CD4-positive, alpha-beta T cell treated with Interferon alpha-2 for 1 hour (primary cell): ENCODE data around the gene ROR2.

Experiments
- DNase-seq, 2 donors: peaks; one replicate each; pipeline ENCODE4 v3.0.0-alpha.2; 2020 to 2022

ROR2 gene

GRCh38 chr9:91948597-91949391 is 1.2 kb downstream of the ROR2 start:
- DNase-seq: peak in 1 of 2 donors; percentile 13

- DNase-seq: no peak
These were observed 1.9 kb downstream of the ROR2 start for GRCh38 chr9:91948101-91948596.

GRCh38 chr9:91946653-91947488 is 3.2 kb downstream of the ROR2 start:
- DNase-seq: no peak

GRCh38 chr9:91946196-91946595 is 3.8 kb downstream of the ROR2 start:
- DNase-seq: no peak

GRCh38 chr9:91945277-91946085 is 4.5 kb downstream of the ROR2 start:
- no peak for DNase-seq

- no peak for DNase-seq
These were observed 5.3 kb downstream of the ROR2 start for GRCh38 chr9:91944711-91945110.

GRCh38 chr9:91943478-91944470 is 6.3 kb downstream of the ROR2 start:
- DNase-seq: no peak

GRCh38 chr9:91942201-91942600 is 7.8 kb downstream of the ROR2 start:
- no peak for DNase-seq

- DNase-seq: no peak
These were observed 10.1 kb downstream of the ROR2 start for GRCh38 chr9:91939978-91940377.

GRCh38 chr9:91937727-91938126 is 12.3 kb downstream of the ROR2 start:
- DNase-seq: no peak

GRCh38 chr9:91937056-91937455 is 13.0 kb downstream of the ROR2 start:
- DNase-seq: no peak

GRCh38 chr9:91935805-91936514 is 14.1 kb downstream of the ROR2 start:
- DNase-seq: no peak

GRCh38 chr9:91935066-91935749 is 14.8 kb downstream of the ROR2 start:
- no peak for DNase-seq

- DNase-seq: no peak
These were observed 15.4 kb downstream of the ROR2 start for GRCh38 chr9:91934654-91935053.

- no peak for DNase-seq
These were observed 16.3 kb downstream of the ROR2 start for GRCh38 chr9:91933556-91934352.

- no peak for DNase-seq
These were observed 19.6 kb downstream of the ROR2 start for GRCh38 chr9:91930475-91930874.

GRCh38 chr9:91929331-91929730 is 20.7 kb downstream of the ROR2 start:
- DNase-seq: no peak

GRCh38 chr9:91927922-91928510 is 22.0 kb downstream of the ROR2 start:
- no peak for DNase-seq

- DNase-seq: no peak
These were observed 25.9 kb downstream of the ROR2 start for GRCh38 chr9:91924090-91924489.
